Stimulated activated naive CD4-positive, alpha-beta T cell treated with Interleukin-2 at 50 U/mL for 16 hours (primary cell): ENCODE data around the gene SARS2.
"Not testable (repeated sequence)": the region's sequence is repeated elsewhere in the genome, so short reads cannot be mapped to it uniquely, and the experiment has no call there.

Experiments used
- DNase-seq: peaks from one replicate; lab custom pipeline; 2025; lab: John Stamatoyannopoulos, UW

The SARS2 gene

DNA sequence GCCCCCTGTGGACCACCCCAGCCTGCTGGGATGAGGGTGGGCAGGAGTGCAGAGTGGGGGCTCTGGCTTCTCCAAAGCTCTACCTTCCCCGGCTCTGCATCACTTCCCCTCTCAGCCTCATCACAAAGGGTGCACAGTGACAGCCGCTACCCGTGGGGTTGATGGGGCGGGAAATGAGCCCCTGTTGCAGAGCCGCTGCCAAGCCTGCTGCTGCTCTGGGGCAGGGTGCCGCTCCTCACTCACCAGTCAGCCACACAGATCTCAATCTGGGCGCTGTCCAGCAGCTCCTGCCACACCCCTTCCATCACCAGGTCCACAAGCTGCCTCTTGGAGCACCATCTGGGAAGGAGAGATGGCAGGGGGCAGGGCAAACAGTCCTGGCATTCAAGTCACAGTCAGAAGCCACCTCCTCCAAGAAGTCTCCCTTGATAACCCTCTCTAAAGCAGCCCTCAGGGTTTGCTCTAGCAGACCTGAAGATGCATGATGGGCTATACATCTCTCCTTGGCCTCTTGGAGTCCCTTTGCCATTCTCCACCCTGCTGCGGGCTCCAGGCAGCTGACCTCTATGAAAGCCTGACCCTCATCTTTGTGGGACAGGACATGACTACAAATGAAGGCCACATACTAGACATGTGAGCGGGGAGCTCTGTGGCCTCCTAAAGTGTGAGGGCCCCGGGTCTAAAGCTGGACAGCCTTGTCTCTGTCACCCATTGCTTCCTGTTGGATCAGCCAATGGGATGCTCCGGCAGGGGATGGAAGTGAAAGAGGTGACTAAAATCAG is 15.9 kb upstream of the SARS2 start:
- DNase-seq: no peak

DNA sequence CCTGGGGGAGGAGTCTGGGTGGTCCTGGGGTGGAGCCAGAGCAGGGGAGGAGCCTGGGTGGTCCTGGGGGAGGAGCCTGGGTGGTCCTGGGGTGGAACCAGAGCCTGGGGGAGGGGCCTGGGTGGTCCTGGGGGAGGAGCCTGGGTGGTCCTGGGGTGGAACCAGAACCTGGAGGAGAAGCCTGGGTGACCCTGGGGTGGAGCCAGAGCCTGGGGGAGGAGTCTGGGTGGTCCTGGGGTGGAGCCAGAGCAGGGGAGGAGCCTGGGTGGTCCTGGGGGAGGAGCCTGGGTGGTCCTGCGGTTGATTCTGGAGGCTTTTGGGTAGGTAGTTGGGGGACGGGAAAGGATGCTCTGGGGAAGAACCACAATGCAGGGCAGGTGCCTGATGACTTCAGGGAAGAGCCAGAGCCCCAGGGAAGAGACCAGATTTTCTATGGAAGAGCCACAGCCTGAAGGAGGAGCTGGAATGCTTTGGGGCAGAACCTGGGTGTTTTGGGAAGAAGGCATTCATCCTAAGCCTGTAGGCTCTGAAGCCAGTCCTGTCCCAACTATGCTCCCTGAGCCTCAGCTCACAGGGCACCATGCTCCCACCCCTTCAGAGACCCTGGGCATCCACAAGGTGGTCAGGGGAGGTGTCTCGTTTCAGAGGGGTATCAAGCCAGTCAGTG is 15.1 kb upstream of the SARS2 start:
- no peak for DNase-seq

DNA sequence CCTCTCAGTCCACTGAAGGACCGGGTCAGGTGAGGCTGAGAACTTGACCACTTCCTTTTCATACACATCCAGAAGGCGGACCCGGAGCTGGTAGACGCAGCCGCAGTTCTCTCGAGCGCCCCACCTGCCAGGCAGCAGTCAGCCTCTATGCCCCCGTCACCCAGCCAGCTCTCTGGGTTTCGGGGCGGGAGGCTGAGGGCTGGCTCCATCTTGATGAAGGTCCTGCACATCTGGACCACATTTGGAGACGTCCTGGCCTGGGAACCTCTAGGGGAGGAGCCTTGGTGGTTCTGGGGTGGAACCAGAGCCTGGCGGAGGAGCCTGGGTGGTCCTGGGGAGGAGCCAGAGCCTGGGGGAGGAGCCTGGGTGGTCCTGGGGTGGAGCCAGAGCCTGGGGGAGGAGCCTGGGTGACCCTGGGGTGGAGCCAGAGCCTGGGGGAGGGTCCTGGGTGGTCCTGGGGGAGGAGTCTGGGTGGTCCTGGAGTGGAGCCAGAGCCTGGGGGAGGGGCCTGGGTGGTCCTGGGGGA is 14.5 kb upstream of the SARS2 start:
- no peak for DNase-seq

DNA sequence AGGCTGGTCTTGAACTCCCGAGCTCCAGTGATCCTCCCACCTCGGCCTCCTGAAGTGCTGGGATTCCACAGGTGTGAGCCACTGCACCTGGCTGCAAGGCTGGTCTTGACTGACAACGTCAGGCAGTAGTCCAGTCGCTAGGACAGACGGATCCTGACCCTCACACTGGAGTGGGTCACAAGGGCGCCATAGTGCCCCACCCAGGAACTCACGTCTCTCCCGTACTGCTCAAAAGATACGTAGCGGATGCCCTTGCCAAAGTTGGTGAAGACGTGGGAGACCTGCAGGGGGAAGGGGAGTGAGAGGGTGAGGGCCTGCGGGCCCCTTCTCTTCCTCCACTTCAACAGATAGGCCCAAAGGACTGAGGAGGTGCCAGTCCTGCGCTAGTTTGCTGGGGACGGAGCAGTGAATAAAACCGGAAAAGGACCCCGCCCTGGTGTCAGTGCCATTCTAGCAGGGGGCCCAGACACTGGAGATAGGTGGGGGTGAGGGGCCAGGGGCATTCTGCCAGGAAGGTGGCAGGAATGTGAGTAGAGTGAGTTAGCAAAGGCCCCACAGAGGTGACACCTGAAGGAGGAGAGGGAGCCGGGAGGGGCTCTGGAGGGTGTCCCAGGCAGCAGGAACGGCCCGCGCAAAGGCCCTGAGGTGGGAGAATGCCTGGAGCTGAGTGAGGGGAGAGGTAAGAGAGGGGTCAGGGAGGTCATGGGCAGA is 12.1 kb upstream of the SARS2 start:
- no peak for DNase-seq

DNA sequence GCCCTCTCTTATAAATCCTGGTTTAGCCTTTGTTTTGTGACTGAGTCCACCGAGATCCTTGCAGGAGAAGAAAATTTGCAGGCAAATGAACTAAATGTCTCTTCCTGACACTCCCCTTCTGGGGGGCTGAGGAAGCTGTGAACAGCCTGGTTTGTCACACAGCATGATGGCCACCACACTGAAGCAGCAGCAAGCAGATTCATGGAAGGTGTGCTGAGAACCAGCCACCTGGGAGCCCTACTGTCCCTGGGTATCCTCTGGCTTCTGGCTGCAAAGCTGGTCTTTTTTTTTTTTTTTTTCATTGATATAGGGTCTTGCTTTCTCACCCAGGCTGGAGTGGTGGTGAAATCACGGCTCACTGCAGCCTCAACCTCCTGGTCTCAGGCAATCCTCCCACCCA is 11.4 kb upstream of the SARS2 start:
- no peak for DNase-seq

DNA sequence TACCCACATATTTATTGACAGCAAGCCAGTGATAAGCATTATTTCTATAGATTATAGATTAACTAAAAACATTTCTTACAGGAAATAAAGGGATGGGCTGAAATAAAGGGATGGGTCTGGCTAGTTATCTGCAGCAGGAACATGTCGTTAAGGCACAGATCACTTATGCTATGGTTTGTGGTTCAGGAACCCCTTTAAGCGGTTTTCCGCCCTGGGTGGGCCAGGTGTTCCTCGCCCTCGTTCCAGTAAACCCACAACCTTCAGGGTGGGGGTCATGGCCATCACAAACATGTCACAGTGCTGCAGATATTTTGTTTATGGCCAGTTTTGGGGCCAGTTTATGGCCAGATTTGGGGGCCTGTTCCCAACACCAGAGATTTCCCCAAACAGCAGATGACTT is 10.9 kb upstream of the SARS2 start:
- DNase-seq: not testable (repeated sequence)

DNA sequence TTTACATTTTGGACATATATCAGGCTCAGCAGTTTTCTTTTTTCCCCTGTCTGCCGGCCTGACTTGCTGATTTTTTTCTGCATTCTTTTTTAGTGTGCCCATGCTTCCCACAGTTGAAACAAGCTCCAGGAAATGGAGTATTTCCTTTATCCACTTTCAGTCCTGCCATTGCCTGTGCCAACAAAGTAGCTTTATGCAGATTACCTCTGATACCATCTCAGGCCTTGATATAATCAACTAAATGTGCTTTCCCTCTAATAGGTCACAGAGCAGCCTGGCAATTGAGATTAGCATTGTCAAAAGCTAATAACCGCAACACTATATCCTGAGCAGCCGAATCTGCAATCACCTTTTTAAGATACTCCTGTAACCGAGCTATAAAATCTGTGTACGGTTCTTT is 9.4 kb upstream of the SARS2 start:
- no peak for DNase-seq

DNA sequence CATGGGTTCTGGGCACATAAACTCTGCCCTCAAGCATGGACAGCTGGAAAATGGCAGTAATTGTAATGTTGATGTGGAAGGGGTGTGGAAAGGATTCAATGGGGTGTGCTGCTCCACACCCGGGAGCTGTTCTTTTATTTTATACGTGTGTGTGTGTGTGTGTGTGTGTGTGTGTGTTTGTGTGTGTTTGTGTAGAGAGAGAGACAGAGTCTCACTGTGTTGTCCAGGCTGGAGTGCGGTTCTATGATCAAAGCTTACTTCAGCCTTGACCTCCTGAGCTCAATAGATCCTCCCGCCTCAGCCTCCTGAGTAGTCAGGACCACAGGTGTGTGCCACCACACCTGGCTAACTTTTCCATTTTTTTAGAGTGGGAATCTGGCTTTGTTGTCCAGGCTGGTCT is 3.0 kb upstream of the SARS2 start:
- DNase-seq: no peak

DNA sequence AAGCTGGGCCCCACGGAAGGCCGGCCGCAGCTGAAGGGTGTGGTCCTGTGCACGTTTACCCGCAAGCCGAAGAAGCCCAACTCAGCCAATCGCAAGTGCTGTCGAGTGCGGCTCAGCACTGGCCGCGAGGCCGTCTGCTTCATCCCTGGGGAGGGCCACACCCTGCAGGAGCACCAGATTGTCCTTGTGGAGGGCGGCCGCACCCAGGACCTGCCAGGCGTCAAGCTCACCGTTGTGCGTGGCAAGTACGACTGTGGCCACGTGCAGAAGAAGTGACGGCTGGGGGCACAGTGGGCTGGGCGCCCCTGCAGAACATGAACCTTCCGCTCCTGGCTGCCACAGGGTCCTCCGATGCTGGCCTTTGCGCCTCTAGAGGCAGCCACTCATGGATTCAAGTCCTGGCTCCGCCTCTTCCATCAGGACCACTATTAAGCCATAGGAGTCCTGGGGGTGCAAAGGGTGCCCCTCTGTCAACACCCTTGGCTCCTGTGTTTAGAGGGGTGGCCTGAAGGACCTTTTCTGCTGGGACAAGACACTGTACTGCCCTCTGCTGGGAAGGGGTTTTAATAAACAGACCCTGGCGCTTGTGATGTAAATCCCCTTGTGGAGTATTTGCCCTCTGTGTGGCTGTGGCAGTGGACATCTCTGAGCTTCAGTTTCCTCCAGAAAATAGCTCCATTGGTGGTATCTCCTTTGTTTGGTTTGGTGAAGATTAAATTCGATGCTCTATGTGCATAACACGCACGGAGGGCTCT is 2.0 kb upstream of the SARS2 start:
- peak; percentile 8 for DNase-seq

DNA sequence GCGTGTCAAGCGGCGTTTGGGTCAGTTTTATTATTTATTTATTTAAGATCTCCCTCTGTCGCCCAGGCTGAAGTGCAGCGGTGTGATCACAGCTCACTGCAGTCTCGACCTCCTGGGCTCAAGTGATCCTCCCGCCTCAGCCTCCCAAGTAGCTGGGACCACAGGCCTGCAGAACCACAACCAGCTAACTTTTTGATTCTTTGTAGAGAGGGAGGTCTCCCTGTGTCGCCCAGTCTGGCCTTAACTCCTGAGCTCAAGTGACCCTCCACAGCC is 894 bp upstream of the SARS2 start:
- DNase-seq: no peak

DNA sequence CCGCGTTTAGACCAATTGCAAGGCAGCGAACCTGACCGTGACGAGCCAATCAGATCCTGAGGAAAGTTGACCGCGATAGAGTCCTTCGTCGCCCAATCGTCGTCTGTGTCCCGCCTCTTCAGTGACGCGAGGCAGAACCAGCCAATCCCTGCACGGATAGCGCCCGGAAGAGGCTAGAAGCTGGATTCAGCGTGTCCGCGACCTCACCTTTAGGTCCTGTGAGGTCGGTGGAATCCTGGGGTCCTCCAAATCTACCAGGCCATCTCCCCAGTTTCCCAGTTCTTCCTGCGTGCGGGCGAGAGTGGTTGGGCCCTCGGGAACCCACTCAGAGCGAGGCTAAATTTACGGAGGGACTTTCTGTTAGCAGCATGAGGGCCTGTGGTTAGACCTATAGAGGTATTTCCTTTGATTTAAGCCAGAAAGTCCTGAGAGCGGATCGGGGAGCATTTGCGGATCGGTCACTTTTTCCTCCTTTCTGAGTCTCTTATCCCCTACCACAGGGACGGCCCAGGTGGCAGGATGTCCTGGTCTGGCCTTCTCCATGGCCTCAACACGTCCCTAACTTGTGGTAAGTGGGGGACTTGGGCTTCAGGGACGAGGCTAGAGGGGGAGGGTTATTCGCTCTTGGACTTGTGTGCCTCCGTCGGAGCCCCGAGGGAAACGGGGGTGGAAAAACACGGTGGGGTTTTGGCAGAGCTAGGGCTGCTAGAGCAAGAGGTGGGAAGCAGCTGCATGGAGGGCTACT is 385 bp upstream of the SARS2 start, which contains the start of gene MRPS12:
Gene MRPS12, plus strand, starts transcription at position 169 of the 745 bp plus-strand sequence. Its CDS starts 351 bp downstream, at position 520.
- peak; percentile 99 for DNase-seq

DNA sequence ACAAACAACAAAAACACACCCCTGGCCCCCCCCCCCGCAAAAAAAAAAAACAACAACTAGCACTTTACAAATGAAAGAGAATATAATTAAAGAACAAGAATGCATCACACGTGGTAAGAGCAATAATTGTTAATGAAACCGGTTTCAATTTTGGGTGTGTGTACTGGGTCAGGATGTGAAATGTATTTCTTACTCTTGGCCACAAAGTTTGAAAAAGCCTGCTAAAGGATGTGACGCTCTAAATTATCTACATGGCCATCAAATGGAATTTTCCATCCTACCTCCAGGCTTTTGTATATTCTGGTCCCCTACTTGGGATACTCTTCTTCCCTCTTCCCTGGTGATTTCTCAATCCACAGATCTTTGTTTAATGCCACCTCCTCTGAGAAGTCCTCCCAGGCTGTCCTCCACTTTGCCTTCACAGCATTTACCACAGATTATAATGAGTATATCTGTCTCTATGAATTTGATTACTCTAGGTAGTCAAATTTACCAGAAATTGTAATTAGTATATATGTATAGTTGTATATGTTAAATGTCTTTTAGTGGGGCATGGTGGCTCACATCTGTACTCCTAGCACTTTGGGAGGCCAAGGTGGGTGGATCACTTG is 2.1 kb downstream of the SARS2 start:
- no peak for DNase-seq

DNA sequence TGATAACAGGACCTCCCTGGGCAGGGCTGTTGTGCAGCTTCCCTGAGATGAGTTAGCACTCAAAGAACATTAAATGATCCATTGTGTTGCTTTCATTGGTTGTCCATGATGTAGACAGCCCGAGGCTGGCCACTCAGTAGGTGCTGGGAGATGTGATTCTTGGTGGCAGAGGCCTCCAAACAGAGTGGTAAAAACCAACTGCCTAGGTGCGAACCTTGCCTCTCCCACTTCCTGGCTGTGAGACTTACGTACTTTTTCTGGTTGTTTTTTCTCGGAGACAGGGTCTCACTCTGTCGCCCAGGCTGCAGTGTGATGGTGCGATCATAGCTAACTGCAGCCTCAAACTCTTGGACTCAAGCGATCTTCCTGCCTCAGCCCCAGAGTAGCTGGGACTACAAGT is 6.2 kb downstream of the SARS2 start:
- DNase-seq: no peak

DNA sequence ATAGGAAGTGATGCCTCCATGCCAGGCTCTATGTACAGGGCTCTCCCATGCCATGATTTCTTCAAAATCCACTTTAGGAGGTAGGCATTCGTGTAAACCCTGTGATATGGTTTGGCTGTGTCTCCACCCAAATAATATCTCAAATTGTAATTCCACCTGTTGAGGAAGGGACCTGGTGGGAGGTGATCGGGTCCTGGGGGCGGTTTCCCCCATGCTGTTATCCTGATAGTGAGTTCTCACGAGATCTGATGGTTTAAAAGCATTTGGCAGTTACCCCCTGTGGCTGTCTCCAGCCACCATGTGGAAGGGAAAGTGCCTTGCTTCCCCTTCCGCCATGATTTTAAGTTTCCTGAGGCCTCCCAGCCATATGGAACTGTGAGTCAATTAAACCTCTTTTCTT is 8.1 kb downstream of the SARS2 start:
- no peak for DNase-seq

DNA sequence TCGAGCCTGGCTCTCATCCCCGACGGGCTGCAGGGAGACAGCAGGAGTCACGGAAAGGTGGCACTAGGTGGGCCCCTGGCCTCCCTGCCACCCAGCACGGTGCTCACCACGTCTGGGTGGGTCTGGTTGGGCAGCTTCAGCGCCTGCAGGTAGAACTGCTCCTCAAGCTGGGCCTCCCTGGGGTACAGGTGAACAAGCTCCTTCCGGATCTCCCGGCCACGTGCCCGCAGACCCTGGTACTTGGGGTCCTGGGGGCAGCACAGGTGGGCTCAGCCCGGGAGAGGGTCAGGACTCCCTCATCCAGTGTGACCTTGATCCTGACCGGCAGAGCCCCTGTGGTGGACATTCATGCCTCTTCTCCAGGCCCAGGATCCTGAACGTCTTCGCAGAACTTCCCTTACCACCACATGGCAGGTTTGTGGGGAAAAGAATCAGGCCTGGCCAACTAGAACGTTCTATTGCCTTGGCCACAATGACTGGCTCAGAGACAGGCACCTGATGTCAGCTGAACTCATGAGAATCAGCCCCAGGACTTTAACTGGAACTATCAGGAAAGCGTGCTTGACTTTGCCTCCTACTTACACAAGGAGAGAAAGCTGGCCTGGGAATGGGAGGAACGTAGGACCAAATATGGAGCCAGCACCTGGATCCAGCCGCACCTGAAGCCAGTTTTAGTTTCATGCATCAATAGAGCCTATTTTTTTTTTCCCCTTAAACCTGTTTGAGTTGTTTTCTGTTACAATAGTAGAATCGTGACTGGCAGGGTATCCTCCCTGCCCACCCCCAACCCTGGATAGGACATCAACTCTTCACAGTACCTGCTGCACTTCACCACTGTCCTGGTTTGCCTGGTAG is 8.9 kb downstream of the SARS2 start:
- DNase-seq: no peak

DNA sequence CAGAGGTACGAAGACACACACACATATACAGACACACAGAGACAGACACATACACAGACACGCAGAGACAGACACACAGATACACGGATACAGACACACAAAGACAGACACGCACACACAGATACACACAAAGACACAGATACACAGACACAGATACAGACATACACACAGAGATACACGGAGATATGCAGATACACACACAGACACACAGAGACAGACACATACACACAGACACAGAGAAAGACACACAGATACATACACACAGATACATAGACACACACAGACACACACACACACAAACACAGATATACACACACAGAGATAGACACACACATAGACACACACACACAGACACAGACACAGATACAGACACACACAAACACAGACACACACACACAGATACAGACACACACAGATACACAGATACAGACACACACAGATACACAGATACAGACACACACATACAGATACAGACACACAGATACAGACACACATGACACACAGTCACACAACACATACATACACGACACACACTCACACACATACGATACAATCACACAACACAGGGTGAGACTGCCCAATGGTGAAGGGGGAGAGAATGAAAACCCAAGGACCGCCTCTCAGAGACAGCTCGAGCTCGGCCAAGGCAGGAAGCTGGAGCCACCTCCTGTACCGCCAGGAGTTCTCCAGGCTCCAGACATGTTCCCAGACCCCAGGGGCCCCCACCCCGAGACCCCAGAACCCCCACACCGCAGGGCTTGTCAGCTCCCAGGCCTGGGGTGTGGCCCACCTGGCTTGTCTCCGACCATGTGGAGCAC is 9.8 kb downstream of the SARS2 start:
- DNase-seq: no peak

DNA sequence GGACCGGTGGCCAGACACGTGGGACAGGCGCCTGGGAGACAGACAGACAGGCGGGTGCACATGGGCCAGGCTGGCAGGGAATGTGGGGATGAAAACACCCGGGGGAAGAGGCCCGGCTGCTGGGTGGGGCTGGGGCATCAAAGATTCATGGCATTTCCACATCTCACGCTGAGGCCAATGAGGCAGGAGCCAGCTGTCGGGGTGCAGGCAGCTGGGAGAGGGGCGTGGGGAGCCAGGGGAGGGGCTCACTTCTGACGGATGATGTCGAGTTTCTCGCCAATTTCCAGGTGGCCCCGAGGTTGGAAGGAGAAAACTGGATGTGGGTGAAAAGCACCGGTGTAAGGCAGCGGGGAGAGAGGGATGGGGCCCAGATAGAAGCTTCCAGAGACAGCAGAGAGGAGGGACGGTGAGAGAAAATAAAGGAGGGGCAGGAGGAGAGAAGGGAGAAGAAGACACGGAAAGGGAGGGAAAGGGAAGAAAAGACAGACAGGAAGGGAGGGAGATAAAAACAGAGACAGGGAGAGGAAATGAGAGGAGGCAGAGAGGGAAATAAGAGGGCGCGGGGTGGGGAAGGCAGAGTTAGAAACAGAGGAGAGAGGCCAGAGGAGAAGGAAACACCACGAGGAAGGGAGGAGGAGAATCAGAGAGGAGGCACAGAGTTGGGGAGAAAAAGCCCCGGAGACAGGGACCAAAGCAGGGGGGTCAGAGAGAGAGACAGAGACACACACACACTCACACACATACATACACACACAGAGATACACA is 10.5 kb downstream of the SARS2 start:
- DNase-seq: no peak

DNA sequence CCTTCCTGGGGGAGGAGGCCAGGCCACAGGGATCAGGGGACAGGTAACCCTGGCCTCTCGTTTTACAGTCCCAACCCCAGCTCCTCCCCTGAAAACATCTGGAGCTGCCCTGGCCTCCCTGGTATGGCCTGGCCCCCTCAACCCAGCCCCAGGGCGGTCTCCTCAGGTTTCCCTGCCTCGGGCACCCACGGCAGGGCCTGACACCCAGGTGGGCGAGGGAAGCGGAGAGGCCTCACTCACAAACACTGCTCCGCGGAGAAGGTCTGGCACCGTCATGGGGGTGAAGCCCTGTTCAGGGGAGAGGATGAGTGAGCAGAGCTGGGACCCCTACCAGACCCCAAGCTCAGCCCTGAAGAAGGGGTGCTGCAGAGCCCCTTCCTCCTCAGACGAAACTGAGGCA is 12.0 kb downstream of the SARS2 start:
- no peak for DNase-seq
